Left ventricle myocardium inferior (tissue), 1 donor: ENCODE measurements around the gene MRPL10. TPM values are rescaled to one million over a fixed set of nuclear protein-coding genes. Genes with fewer than 3 reads are reported as not detected.

Experiments
- DNase-seq: peaks from one replicate; pipeline ENCODE4 v3.0.0-alpha.2; 2020
- H3K27ac ChIP-seq: fragments of 200-600 bp; replicated peaks from 2 replicates; pipeline ENCODE4 v1.8.0; 2021
- H3K27me3 ChIP-seq: fragments of 200-600 bp; 2 replicates; pipeline ENCODE4 v1.8.0; 2021; ENCODE audit warnings: low read depth
- H3K36me3 ChIP-seq: fragments of 200-600 bp; 2 replicates; pipeline ENCODE4 v1.8.0; 2021
- H3K4me1 ChIP-seq: fragments of 200-600 bp; 2 replicates; pipeline ENCODE4 v1.8.0; 2021
- H3K4me3 ChIP-seq: fragments of 200-600 bp; 2 replicates; pipeline ENCODE4 v1.8.0; 2021; ENCODE audit warnings: mild to moderate bottlenecking, moderate library complexity
- H3K9me3 ChIP-seq: fragments of 200-600 bp; replicated peaks from 2 replicates; pipeline ENCODE4 v1.8.0; 2021
- CTCF ChIP-seq: fragments of 200-600 bp; IDR thresholded peaks from 2 replicates; pipeline ENCODE4 v1.8.0; 2021; ENCODE audit warnings: antibody characterized with exemption, mild to moderate bottlenecking, borderline replicate concordance
- intact Hi-C: fragments of 100-400 bp; cut with micrococcal nuclease; formaldehyde crosslinking; loops from one replicate; pipeline ENCODE4 v1.11.0; 2022
- total RNA-seq: library from RNA; stranded (reverse); fragmentation: NEBNext Ultra II Directional; extraction: Animal tissue kit (Norgen Biotek cat#: 25700); gene quantifications from one replicate; pipeline ENCODE4 v1.2.1, GENCODE V29; 2021
- donor health status: DM: no; HTN: yes; CAD: no; lungs with severe emphysema.

The MRPL10 gene
- total RNA-seq, 1 donor from 2014 or later, result 60.5 TPM

- H3K4me1 ChIP-seq, result no peaks in the 10 kb centered on the region
- no peak overlapping the region for H3K4me3 ChIP-seq
- intact Hi-C loops, result no loop called here
- no peak for DNase-seq
- H3K36me3 ChIP-seq, result peaks cover 80% of the 10 kb centered on the region
- H3K9me3 ChIP-seq, result no peaks in the 10 kb centered on the region
- no peaks in the 10 kb centered on the region for H3K27me3 ChIP-seq
- H3K27ac ChIP-seq, result no peak overlapping the region
- TF ChIP-seq CTCF, result no peak
These were observed 18.3 kb downstream of the MRPL10 start for GRCh38 chr17:47813077-47813476.

GRCh38 chr17:47812146-47812920, 19.0 kb downstream of the MRPL10 start:
- H3K4me3 ChIP-seq, result no peak overlapping the region
- intact Hi-C loops, result no loop called here
- TF ChIP-seq CTCF, result no peak
- H3K4me1 ChIP-seq, result no peaks in the 10 kb centered on the region
- H3K36me3 ChIP-seq, result peaks cover 79% of the 10 kb centered on the region
- no peaks in the 10 kb centered on the region for H3K27me3 ChIP-seq
- no peak overlapping the region for H3K27ac ChIP-seq
- DNase-seq, result no peak
- no peaks in the 10 kb centered on the region for H3K9me3 ChIP-seq

GRCh38 chr17:47811709-47812108, 19.6 kb downstream of the MRPL10 start:
- H3K9me3 ChIP-seq, result no peaks in the 10 kb centered on the region
- H3K36me3 ChIP-seq, result peaks cover 76% of the 10 kb centered on the region
- H3K27ac ChIP-seq, result no peak overlapping the region
- no peak overlapping the region for H3K4me3 ChIP-seq
- H3K27me3 ChIP-seq, result no peaks in the 10 kb centered on the region
- TF ChIP-seq CTCF, result no peak
- no peak for DNase-seq
- H3K4me1 ChIP-seq, result no peaks in the 10 kb centered on the region
- intact Hi-C loops, result no loop called here

GRCh38 chr17:47810901-47811635, 20.3 kb downstream of the MRPL10 start:
- Histone ChIP-seq H3K9me3 (no peaks in the 10 kb centered on the region), H3K36me3 (peaks cover 69% of the 10 kb centered on the region), H3K27ac (no peak overlapping the region), H3K4me3 (no peak overlapping the region), H3K27me3 (no peaks in the 10 kb centered on the region), H3K4me1 (peaks cover 2% of the 10 kb centered on the region)
- no peak for DNase-seq
- intact Hi-C loops, result no loop called here
- no peak for TF ChIP-seq CTCF

GRCh38 chr17:47810200-47810821, 21.0 kb downstream of the MRPL10 start:
- intact Hi-C loops, result no loop called here
- Histone ChIP-seq H3K4me1 (peaks cover 10% of the 10 kb centered on the region), H3K9me3 (no peaks in the 10 kb centered on the region), H3K4me3 (no peak overlapping the region), H3K27me3 (no peaks in the 10 kb centered on the region), H3K27ac (no peak overlapping the region), H3K36me3 (peaks cover 62% of the 10 kb centered on the region)
- TF ChIP-seq CTCF, result no peak
- DNase-seq, result no peak
